Measurements from ENCODE around the gene CCDC194.

CCDC194 gene

DNA sequence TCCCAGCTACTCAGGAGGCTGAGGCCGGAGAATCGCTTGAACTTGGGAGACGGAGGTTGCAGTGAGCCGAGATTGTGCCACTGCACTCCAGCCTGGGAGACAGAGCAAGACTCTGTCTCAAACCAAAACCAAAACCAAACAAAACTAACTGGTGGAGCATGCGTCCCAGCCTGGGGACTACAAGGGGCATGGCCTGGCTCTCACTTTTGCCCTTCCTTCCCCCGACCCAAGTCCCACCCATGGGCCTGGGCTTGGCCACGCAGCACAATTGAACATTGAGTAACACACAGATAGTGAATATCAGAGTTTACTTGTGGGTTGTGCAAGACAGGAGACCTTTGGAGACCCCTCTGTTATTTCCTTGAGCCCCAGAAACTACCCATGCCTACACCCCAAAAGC, 41.2 kb upstream of the CCDC194 start:
- no peaks in the 10 kb centered on the region for H3K36me3 ChIP-seq (ENCODE audit: insufficient read depth)

DNA sequence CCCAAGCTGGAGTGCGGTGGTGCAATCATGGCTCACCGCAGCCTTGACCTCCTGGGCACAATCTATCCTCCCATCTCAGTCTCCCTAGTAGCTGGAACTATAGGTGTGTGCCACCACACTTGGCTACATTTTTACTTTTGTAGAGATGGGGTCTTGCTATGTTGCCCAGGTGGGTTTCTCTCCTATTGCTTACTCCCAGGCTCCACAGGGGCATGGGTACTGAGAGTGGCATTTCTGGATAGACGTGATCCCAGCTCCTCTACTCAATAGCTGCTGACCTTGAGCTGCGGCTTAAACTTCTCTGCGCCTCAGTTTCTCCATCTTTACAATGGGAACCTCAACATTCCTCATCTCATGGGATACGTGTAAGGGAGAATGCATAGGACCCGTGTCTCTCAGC, 37.4 kb upstream of the CCDC194 start:
- TF ChIP-seq, protein P1, sequence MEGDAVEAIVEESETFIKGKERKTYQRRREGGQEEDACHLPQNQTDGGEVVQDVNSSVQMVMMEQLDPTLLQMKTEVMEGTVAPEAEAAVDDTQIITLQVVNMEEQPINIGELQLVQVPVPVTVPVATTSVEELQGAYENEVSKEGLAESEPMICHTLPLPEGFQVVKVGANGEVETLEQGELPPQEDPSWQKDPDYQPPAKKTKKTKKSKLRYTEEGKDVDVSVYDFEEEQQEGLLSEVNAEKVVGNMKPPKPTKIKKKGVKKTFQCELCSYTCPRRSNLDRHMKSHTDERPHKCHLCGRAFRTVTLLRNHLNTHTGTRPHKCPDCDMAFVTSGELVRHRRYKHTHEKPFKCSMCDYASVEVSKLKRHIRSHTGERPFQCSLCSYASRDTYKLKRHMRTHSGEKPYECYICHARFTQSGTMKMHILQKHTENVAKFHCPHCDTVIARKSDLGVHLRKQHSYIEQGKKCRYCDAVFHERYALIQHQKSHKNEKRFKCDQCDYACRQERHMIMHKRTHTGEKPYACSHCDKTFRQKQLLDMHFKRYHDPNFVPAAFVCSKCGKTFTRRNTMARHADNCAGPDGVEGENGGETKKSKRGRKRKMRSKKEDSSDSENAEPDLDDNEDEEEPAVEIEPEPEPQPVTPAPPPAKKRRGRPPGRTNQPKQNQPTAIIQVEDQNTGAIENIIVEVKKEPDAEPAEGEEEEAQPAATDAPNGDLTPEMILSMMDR (conservative IDR thresholded peaks at IDR 0.05; ENCODE audit: low read depth, low read length): no peak
- Histone ChIP-seq H3K4me1 (ENCODE audit: low read depth, poor library complexity, severe bottlenecking) (peaks cover 7% of the 10 kb centered on the region), H3K27me3 (ENCODE audit: insufficient read depth, low read depth) (peaks cover 5% of the 10 kb centered on the region), H2AFZ (ENCODE audit: low read depth) (no peak overlapping the region), H3K4me3 (IDR thresholded peaks at IDR 0.05; ENCODE audit: insufficient read depth, low read depth, low read length) (no peak overlapping the region), H3K4me2 (no peak overlapping the region), H3K36me3 (ENCODE audit: insufficient read depth) (no peaks in the 10 kb centered on the region), H4K20me1 (ENCODE audit: insufficient read depth) (no peaks in the 10 kb centered on the region), H3K27ac (no peak overlapping the region), H3K79me2 (ENCODE audit: insufficient read depth, low read depth) (no peaks in the 10 kb centered on the region), H3K9ac (no peak overlapping the region)

More for the DNA sequence above, 41.2 kb upstream of the CCDC194 start:
- Histone ChIP-seq H3K9ac (no peak overlapping the region), H3K4me3 (IDR thresholded peaks at IDR 0.05; ENCODE audit: insufficient read depth, low read depth, low read length) (no peak overlapping the region), H3K4me2 (no peak overlapping the region), H3K27ac (no peak overlapping the region), H3K27me3 (ENCODE audit: insufficient read depth, low read depth) (peaks cover 25% of the 10 kb centered on the region), H3K4me1 (ENCODE audit: low read depth, poor library complexity, severe bottlenecking) (no peaks in the 10 kb centered on the region), H2AFZ (ENCODE audit: low read depth) (no peak overlapping the region), H4K20me1 (ENCODE audit: insufficient read depth) (no peaks in the 10 kb centered on the region), H3K79me2 (ENCODE audit: insufficient read depth, low read depth) (no peaks in the 10 kb centered on the region)
- TF ChIP-seq, protein P1 (conservative IDR thresholded peaks at IDR 0.05; ENCODE audit: low read depth, low read length): no peak

DNA sequence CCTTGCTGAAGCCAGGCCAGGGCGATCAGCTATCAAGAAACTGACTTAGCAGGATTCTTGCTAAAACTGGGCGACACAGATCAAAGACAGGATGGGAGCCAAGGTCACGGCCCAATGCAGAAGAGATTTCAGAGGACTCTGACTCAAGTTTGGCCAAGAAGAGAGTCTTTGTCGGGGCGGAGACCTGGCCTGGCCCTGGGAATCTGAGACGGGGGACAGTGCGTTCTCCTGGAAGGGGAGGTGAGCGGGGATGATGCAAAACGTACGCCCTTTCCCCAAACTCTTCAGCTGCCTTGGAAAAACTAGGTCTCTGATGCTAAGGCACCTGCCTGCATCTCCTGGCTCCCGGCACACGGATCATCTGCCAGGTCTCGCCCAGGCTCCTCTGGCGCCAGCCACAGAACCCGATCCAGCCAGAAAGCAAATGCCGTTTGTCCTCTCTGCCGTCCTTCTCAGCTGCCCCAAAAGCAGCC, 35.7 kb upstream of the CCDC194 start:
- Histone ChIP-seq H3K79me2 (ENCODE audit: insufficient read depth, low read depth) (no peaks in the 10 kb centered on the region), H3K9ac (no peak overlapping the region), H3K27me3 (ENCODE audit: insufficient read depth, low read depth) (no peaks in the 10 kb centered on the region), H3K36me3 (ENCODE audit: insufficient read depth) (no peaks in the 10 kb centered on the region), H3K27ac (no peak overlapping the region), H3K4me3 (IDR thresholded peaks at IDR 0.05; ENCODE audit: insufficient read depth, low read depth, low read length) (no peak overlapping the region), H4K20me1 (ENCODE audit: insufficient read depth) (no peaks in the 10 kb centered on the region), H3K4me1 (ENCODE audit: low read depth, poor library complexity, severe bottlenecking) (peaks cover 7% of the 10 kb centered on the region), H3K4me2 (no peak overlapping the region), H2AFZ (ENCODE audit: low read depth) (no peak overlapping the region)
- TF ChIP-seq, protein P1 (conservative IDR thresholded peaks at IDR 0.05; ENCODE audit: low read depth, low read length): no peak

DNA sequence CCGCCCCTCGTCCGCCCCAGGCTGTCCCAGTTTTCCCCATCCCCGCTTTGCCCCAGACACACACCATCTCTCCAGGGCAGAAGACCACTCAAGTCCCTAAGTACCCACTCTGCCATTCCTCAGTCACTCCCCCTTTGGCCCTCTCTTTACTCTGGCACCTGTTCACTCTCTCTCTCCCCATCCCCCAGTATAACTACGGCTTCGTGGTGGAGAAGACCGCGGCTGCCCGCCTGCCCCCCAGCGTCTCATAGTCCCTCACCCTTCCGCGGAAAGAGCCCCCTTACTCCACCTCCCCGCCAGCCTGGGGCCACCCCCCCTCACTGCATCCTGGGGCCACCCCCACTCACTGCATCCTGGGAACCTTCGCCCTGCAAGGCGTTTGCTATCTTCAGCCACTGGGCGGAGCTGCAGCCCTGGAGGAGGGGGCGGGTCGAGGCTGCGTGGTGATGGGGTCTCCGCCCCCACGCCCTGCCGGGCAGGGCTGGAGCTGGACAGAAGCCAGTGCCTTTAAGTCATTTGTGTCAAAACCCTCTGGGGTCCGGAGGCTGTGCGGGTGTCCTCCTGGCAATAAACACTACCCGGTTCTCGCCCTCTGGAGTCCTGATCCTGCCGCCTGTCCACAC, 30.9 kb upstream of the CCDC194 start:
- no peak overlapping the region for H3K4me2 ChIP-seq
- H3K9ac ChIP-seq: no peak overlapping the region
- H3K27me3 ChIP-seq (ENCODE audit: insufficient read depth, low read depth): no peaks in the 10 kb centered on the region
- H3K36me3 ChIP-seq (ENCODE audit: insufficient read depth): no peaks in the 10 kb centered on the region
- no peak overlapping the region for H2AFZ ChIP-seq (ENCODE audit: low read depth)
- no peaks in the 10 kb centered on the region for H4K20me1 ChIP-seq (ENCODE audit: insufficient read depth)
- TF ChIP-seq, protein P1 (conservative IDR thresholded peaks at IDR 0.05; ENCODE audit: low read depth, low read length): no peak
- no peaks in the 10 kb centered on the region for H3K79me2 ChIP-seq (ENCODE audit: insufficient read depth, low read depth)
- H3K27ac ChIP-seq: no peak overlapping the region
- H3K4me1 ChIP-seq (ENCODE audit: low read depth, poor library complexity, severe bottlenecking): peaks cover 11% of the 10 kb centered on the region
- no peak overlapping the region for H3K4me3 ChIP-seq (IDR thresholded peaks at IDR 0.05; ENCODE audit: insufficient read depth, low read depth, low read length)

Measured in KMS-11 (cell line).